Stimulated activated CD8-positive, alpha-beta memory T cell treated with anti-CD3 and anti-CD28 coated beads, Interleukin-15, amount 100 ng/mL, for 48 hours (primary cell): ENCODE results near the gene SMIM9.
"Not testable (repeated sequence)": the region's sequence is repeated elsewhere in the genome, so short reads cannot be mapped to it uniquely, and the experiment has no call there.

ENCODE experiments used
- DNase-seq, 2 donors: peaks; one replicate each; pipeline ENCODE4 v3.0.0-alpha.2; 2020; ENCODE audit warnings: low read depth in 2 of 2

SMIM9 gene

DNA sequence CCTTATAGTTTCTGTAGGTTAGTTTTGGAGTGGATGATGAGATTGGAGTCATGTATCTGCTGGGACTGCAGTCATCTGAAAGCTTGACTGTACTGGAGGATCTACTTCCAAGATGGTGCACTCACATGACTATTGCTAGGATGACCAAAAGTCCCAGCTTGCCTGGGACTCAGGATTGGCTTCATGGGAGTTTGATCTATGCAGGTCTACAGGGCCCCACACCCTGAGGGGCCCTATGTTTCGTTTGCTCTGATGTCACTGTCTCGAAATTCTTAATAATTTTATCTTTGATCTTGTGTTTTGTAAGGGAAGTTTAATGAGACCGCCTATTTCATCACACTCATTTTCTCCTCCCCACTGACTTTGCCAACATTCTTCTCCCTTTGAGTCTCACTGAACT, at the start of gene SMIM9:
Gene SMIM9, minus strand, starts transcription at position 101 of the 400 bp plus-strand sequence. CDS start 3,806 bp downstream, outside the sequence.
- DNase-seq: no peak

- DNase-seq: not testable (repeated sequence)
These were observed 49.6 kb upstream of the SMIM9 start for GRCh38 chrX:154884069-154884468.

- no peak for DNase-seq
These were observed 38.9 kb upstream of the SMIM9 start for GRCh38 chrX:154873329-154873728.

- not testable (repeated sequence) for DNase-seq
These were observed 34.1 kb upstream of the SMIM9 start for GRCh38 chrX:154868522-154868921.

- DNase-seq: no peak
These were observed 20.8 kb upstream of the SMIM9 start for GRCh38 chrX:154855256-154855655.

- DNase-seq: no peak
These were observed 16.6 kb upstream of the SMIM9 start for GRCh38 chrX:154850957-154851611.

DNA sequence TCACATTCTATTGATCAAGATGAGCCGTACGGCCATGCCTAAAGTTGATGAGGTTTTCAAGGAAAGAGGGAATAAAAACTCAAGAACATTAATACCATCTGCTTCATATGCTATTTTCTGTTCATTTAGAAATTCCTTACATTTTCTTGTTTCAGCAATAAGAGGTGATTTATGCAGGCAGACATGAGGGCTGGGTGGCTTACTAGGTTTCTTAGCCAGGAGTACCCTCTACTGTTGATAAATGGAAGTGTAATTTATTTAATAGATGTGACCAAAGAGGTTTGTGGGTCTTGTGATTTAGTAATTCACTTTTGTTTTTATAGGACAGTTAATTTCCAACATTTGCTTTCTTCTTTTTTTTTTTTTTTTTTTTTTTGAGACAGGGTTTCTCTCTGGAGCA, 6.4 kb upstream of the SMIM9 start:
- DNase-seq: no peak

DNA sequence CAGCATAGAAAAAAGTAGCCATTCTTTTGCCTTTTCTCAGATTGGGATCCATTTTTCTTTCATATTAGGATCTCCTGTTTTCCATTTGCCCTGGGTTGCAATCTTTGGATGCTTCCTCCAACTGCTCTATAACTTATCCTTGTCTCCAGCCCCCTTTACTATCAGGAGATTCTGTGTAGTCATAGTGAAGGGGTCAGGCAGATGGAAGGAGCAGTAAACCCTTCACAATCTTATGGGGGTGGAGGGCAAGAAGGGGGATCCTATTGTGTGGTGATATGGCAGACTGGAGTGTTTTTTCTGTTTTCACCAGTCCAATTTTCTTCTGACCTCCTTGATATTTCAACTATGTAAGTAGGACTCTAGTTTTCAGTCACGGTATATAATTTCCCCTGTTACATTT, 1.7 kb upstream of the SMIM9 start:
- no peak for DNase-seq

GRCh38 chrX:154833746-154834274, 652 bp downstream of the SMIM9 start:
- DNase-seq: no peak

GRCh38 chrX:154829926-154830442, 4.5 kb downstream of the SMIM9 start:
- DNase-seq: no peak

GRCh38 chrX:154829134-154829533, 5.3 kb downstream of the SMIM9 start:
- DNase-seq: no peak

GRCh38 chrX:154828016-154828408, 6.5 kb downstream of the SMIM9 start:
- no peak for DNase-seq

DNA sequence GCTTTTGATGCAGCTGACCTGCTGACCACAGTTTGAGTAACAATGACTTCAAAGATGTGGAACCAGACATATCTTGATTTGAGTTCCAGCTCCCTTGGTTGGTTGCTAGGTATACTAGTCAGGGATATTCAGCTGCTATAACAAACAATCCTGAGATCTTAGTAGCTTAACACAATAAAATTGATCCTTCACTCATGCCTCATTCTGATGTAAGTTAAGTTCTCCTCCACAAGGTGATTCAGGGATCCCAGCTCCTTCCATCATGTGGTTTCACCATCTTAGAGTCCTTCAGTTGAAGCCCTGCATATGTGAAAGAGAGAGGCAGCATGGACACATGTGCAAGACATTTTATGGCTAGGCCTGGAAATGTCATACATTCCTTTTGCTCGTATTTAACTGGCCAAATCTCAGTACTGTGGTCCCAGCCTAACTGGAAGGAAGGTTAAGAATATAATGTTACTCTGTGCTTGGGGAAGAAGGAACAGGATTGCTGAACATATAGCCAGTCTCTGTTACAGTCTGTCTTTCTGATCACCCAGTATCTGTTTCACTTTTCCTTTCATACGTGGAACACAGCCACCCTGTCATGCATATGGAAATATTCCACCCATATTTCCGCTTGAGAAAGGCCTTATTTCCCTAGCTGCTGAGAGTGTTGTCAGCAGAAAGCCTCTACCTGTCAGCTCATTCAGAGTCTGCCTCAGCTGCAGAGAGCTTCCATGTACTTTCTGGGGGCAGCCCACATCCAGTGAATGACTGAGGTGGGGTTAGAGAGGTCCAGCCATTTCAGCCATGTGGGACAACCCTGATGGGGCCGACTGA, 7.1 kb downstream of the SMIM9 start:
- no peak for DNase-seq

- DNase-seq: not testable (repeated sequence)
These were observed 8.9 kb downstream of the SMIM9 start for GRCh38 chrX:154825586-154825985.

GRCh38 chrX:154824638-154825037, 9.8 kb downstream of the SMIM9 start:
- no peak for DNase-seq

DNA sequence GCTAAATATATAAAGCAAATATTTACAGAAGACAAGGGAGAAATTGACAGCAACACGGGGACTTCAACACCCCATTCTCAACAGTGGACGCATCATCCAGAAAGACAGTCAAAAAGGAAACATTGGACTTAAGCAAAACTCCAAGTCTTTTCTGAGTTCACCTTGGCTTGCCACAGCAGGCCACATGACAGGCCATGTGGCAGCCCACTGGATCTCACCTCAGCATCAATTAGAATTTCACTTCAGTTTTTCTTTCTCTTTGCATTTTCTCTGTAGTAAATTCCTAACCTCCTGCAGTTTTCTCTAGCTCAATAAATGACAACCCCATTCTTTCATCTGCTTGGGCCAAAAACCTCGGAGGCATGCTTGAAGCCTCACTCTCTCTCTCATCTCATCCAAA, 12.4 kb downstream of the SMIM9 start:
- DNase-seq: no peak

DNA sequence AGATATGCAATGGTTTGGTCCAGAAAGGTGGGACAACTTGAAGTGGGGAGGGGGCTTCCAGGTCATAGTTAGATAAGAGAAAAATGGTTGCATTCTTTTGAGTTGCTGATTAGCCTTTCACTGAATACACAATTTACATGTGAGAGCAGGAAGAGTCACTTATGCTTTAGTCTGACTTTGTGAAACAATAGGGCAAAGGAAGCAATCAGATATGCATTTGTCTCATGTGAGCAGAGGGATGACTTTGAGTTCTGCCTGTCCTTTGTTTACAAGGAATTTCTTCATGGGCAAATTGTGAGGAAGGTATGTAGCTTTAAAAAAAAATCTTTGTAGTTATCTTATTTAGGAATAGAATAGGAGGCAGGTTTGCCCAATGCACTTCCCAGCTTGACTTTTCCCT, 12.9 kb downstream of the SMIM9 start:
- DNase-seq: no peak

- no peak for DNase-seq
These were observed 14.6 kb downstream of the SMIM9 start for GRCh38 chrX:154819771-154820341.

DNA sequence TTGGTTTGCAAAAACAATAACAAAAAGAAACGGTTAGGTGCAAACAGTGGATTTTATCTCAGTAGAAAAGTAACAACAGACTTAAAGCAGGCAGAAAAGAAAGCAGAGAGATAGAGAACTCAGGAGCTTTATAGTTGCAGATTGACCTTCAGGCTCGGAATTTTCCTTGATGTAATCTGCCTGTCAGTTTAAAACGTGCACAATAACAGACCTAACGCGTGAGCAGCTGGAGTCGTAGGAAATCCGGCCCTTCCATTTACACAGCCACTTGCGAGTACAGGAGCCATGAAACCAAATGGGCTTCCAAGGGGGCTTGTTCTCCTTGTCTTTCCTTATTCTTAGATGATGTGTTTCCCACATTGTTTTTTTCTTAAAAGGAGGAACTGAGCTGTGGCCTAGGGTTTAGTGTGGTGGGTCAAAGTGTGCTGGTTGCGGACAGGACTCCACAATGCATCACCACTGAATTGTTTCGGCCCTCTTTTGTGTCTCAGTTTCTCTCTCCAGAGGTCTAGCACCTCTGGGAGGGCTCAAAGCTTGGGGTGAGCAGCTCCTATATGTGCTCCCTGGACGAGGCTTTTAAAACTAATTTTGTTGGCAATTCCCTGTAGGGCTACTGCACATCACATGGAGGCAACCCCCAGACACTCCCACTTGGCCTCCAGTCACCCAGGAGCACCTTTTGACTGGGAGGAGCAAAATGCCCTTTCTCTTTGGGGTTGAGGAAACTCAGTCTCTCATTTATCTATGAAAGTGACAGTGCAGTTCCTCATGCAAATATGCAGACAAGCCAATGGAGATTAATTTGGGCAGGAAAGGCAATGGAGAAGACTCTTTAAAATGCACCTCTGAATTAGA, 15.3 kb downstream of the SMIM9 start:
- no peak for DNase-seq

DNA sequence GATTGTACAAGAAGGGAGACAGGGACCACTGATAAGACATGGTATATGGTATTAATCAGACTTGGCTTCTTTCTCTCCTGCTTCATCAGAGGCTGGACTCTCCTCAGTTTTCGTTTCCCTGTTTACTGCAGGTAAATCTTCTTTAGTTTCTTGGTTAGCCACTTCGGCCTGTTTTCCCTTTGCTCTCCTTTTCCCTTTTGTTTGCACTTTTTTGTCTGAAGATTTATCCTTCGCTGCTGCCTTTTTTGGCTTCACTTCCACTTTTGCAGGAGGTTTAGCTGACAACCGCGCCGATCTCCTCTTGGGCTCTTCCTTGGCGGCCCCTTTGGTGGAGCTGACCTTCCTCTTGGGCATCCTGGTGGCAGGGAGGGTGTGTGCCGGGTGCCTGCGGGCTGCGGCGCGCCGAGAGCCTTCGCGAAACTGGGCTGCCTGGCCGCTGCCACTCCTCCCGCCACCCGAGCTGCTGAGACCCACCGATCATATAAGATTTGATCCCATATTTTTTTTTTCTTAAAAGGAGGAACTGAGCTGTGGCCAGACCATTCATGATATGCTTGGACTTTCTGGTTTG, 17.3 kb downstream of the SMIM9 start:
- not testable (repeated sequence) for DNase-seq

DNA sequence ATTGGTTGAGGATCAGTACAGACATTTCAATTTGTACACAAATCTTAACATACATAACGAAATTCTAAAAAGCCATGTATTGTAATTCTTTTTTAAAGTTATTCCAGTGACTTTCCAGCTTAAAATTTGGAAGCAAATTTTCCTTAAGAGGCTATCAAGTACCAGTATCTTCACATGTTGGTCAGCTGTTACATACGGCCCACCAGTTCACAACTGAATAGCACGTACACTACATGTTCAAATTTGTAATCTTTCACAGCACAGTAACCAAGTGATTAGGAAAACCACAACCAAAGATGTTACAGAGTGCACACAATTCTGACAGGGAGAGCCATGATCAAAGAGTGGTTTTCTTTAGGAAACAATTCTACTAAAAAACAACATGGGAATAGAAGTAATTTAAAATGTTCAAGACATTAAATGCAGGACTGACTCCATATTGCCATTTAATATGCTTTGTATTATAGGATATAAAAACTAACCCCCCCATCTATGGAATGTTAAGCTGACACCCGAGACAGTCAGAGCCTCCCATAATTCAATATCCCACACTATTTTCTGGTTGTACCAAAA, 18.1 kb downstream of the SMIM9 start:
- DNase-seq: not testable (repeated sequence)
